Kidney capillary endothelial cell (primary cell): ENCODE data around the gene EPC2.

ENCODE experiments used
- DNase-seq: peaks from one replicate; pipeline ENCODE4 v3.0.0-alpha.2; 2018; ENCODE audit warnings: low spot score

EPC2 gene

GRCh38 chr2:148643998-148644882 is at the start of gene EPC2:
TSS of gene EPC2 (plus strand) at chr2:148644751. CDS start at chr2:148645018, 267 bp downstream.
- peak; percentile 68 for DNase-seq

- DNase-seq, result no peak
These were observed 48.5 kb upstream of the EPC2 start for GRCh38 chr2:148596018-148596417.

GRCh38 chr2:148599109-148599991 is 45.2 kb upstream of the EPC2 start:
- DNase-seq, result no peak

GRCh38 chr2:148602885-148603561 is 41.5 kb upstream of the EPC2 start:
- no peak for DNase-seq

- DNase-seq, result no peak
These were observed 41.0 kb upstream of the EPC2 start for GRCh38 chr2:148603562-148603920.

- DNase-seq, result no peak
These were observed 39.6 kb upstream of the EPC2 start for GRCh38 chr2:148604927-148605326.

- no peak for DNase-seq
These were observed 37.0 kb upstream of the EPC2 start for GRCh38 chr2:148607566-148607965.

GRCh38 chr2:148613231-148614013 is 31.1 kb upstream of the EPC2 start:
- no peak for DNase-seq

GRCh38 chr2:148614014-148614321 is 30.6 kb upstream of the EPC2 start:
- DNase-seq, result no peak

GRCh38 chr2:148614322-148615049 is 30.1 kb upstream of the EPC2 start:
- DNase-seq, result peak; percentile 35

GRCh38 chr2:148615381-148615841 is 29.1 kb upstream of the EPC2 start:
- no peak for DNase-seq

GRCh38 chr2:148616662-148617061 is 27.9 kb upstream of the EPC2 start:
- no peak for DNase-seq

- no peak for DNase-seq
These were observed 27.3 kb upstream of the EPC2 start for GRCh38 chr2:148617219-148617618.

- no peak for DNase-seq
These were observed 24.9 kb upstream of the EPC2 start for GRCh38 chr2:148619560-148620195.

- no peak for DNase-seq
These were observed 22.2 kb upstream of the EPC2 start for GRCh38 chr2:148622366-148622765.

GRCh38 chr2:148623086-148623485 is 21.5 kb upstream of the EPC2 start:
- DNase-seq, result no peak

- no peak for DNase-seq
These were observed 17.3 kb upstream of the EPC2 start for GRCh38 chr2:148627224-148627623.

- DNase-seq, result no peak
These were observed 9.8 kb upstream of the EPC2 start for GRCh38 chr2:148634749-148635148.

- DNase-seq, result no peak
These were observed 6.0 kb upstream of the EPC2 start for GRCh38 chr2:148638543-148638942.

- no peak for DNase-seq
These were observed 3.8 kb upstream of the EPC2 start for GRCh38 chr2:148640767-148641166.
